Neural cell (in vitro differentiated cells): ENCODE results near the gene DIP2C.

ENCODE experiments used
- EP300 ChIP-seq: fragments of 450-650 bp; conservative IDR thresholded peaks from 2 replicates; pipeline ENCODE4 v1.6.1; 2014; ENCODE audit warnings: antibody characterized with exemption, mild to moderate bottlenecking, moderate library complexity; ENCODE audit not compliant: poor library complexity, severe bottlenecking
- EZH2 ChIP-seq: fragments of 200-600, 300-800 bp; shearing (Covaris generic), sonication (generic); IDR thresholded peaks from 2 replicates; pipeline ENCODE4 v1.6.1; 2014; ENCODE audit warnings: antibody characterized with exemption, low read length, borderline replicate concordance, mild to moderate bottlenecking; ENCODE audit not compliant: insufficient read depth, poor library complexity, severe bottlenecking
- MXI1 ChIP-seq: fragments of 450-650 bp; conservative IDR thresholded peaks from 2 replicates; pipeline ENCODE4 v1.6.1; 2014; ENCODE audit warnings: antibody characterized with exemption, mild to moderate bottlenecking; ENCODE audit not compliant: poor library complexity, severe bottlenecking
- POLR2AphosphoS5 ChIP-seq: IDR thresholded peaks from 2 replicates; pipeline ENCODE4 v1.6.1; 2012
- RAD21 ChIP-seq: fragments of 450-650 bp; conservative IDR thresholded peaks from 2 replicates; pipeline ENCODE4 v1.6.1; 2014; ENCODE audit warnings: antibody characterized with exemption, mild to moderate bottlenecking, moderate library complexity
- SMC3 ChIP-seq: fragments of 450-650 bp; conservative IDR thresholded peaks from 2 replicates; pipeline ENCODE4 v1.6.1; 2014; ENCODE audit warnings: antibody characterized with exemption, mild to moderate bottlenecking, moderate library complexity; ENCODE audit not compliant: poor library complexity
- TAF1 ChIP-seq: IDR thresholded peaks from 2 replicates; pipeline ENCODE4 v1.6.1; 2012; ENCODE audit warnings: low read depth
- TF ChIP-seq, protein P1 (sequence below): fragments of 450-650 bp; IDR thresholded peaks from 2 replicates; pipeline ENCODE4 v1.5.1; 2014; ENCODE audit warnings: antibody characterized with exemption, mild to moderate bottlenecking, moderate library complexity; ENCODE audit not compliant: poor library complexity, severe bottlenecking
- TF ChIP-seq, protein P2 (sequence below): IDR thresholded peaks from 2 replicates; pipeline ENCODE4 v1.6.1; 2012; ENCODE audit warnings: borderline replicate concordance

DNA sequence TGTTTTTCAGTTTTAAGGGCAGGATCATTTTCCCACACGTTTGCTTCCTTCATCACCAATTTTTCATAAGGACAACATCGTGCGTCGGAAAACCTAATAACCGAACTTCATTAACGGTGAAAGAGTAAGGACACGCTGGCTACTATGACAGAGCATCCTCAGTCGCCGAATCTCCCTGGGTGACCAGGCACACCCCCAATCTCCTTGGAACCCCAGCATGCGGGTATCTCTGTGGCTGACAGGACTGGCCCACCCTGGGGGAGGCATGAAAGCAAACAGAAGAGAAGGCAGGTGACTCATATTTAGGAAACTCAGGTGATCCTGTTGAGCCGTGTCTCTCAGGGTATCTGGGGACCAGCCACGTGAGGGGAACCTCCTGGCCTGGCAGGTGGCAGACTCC lies 134.2 kb downstream of the DIP2C start:
- TF ChIP-seq, protein P1, sequence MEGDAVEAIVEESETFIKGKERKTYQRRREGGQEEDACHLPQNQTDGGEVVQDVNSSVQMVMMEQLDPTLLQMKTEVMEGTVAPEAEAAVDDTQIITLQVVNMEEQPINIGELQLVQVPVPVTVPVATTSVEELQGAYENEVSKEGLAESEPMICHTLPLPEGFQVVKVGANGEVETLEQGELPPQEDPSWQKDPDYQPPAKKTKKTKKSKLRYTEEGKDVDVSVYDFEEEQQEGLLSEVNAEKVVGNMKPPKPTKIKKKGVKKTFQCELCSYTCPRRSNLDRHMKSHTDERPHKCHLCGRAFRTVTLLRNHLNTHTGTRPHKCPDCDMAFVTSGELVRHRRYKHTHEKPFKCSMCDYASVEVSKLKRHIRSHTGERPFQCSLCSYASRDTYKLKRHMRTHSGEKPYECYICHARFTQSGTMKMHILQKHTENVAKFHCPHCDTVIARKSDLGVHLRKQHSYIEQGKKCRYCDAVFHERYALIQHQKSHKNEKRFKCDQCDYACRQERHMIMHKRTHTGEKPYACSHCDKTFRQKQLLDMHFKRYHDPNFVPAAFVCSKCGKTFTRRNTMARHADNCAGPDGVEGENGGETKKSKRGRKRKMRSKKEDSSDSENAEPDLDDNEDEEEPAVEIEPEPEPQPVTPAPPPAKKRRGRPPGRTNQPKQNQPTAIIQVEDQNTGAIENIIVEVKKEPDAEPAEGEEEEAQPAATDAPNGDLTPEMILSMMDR: no peak
- TF ChIP-seq POLR2AphosphoS5 (no peak), RAD21 (no peak), EZH2 (no peak), EP300 (no peak), TAF1 (no peak), SMC3 (no peak), MXI1 (no peak)
- TF ChIP-seq, protein P2, sequence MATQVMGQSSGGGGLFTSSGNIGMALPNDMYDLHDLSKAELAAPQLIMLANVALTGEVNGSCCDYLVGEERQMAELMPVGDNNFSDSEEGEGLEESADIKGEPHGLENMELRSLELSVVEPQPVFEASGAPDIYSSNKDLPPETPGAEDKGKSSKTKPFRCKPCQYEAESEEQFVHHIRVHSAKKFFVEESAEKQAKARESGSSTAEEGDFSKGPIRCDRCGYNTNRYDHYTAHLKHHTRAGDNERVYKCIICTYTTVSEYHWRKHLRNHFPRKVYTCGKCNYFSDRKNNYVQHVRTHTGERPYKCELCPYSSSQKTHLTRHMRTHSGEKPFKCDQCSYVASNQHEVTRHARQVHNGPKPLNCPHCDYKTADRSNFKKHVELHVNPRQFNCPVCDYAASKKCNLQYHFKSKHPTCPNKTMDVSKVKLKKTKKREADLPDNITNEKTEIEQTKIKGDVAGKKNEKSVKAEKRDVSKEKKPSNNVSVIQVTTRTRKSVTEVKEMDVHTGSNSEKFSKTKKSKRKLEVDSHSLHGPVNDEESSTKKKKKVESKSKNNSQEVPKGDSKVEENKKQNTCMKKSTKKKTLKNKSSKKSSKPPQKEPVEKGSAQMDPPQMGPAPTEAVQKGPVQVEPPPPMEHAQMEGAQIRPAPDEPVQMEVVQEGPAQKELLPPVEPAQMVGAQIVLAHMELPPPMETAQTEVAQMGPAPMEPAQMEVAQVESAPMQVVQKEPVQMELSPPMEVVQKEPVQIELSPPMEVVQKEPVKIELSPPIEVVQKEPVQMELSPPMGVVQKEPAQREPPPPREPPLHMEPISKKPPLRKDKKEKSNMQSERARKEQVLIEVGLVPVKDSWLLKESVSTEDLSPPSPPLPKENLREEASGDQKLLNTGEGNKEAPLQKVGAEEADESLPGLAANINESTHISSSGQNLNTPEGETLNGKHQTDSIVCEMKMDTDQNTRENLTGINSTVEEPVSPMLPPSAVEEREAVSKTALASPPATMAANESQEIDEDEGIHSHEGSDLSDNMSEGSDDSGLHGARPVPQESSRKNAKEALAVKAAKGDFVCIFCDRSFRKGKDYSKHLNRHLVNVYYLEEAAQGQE: no peak
